Left hindlimb (tissue), 1 donor: Measurements from ENCODE around the gene FRA10AC1.

Source experiments
- DNase-seq: peaks from one replicate; pipeline ENCODE4 v3.0.0-alpha.2; 2018

Gene FRA10AC1

GRCh38 chr10:93628858-93629257 lies 73.5 kb downstream of the FRA10AC1 start:
- no peak for DNase-seq

DNA sequence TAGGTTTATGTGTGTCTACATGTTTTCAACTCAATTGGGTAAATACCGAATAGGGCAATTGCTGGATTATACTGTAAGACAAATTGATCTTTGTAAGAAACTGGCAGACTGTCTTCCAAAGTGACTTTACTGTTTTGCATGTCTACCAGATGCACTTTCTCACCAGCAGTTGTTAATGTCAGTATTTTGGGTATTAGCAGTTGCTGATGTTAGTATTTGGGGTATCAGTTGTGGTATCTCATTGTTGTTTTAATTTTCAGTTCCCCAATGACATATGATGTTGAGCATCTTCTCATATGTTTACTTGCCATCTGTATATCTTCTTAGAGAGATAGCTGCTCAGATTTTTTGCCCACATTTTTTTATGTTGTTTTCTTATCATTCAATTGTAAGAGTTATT lies 79.5 kb downstream of the FRA10AC1 start:
- DNase-seq = no peak

- no peak for DNase-seq
These were observed 81.5 kb downstream of the FRA10AC1 start for GRCh38 chr10:93620925-93621324.
